ENCODE data around the gene LAMTOR2. TPM values are rescaled to one million over a fixed set of nuclear protein-coding genes. Genes with fewer than 3 reads are reported as not detected.

The LAMTOR2 gene
- total and polyA plus RNA-seq, 9 of the 15 experiments (the other 6 are each of a cell fraction or from before 2014, with no cell fraction given), result 39.0 to 161 (median 74.6) TPM

GRCh38 chr1:156106624-156107488 lies 52.3 kb downstream of the LAMTOR2 start (continued):
- TF ChIP-seq ZNF124 (CRISPR knock-in tag; IDR thresholded peaks at IDR 0.05) (no peak), KLF13 (tag; IDR thresholded peaks at IDR 0.05; ENCODE audit: borderline replicate concordance, low read depth) (no peak), DMBX1 (CRISPR knock-in tag; IDR thresholded peaks at IDR 0.05; ENCODE audit: borderline replicate concordance) (no peak), MEIS2 (IDR thresholded peaks at IDR 0.05; ENCODE audit: partially characterized antibody) (peak; percentile 62), TEAD4 (IDR thresholded peaks at IDR 0.05; ENCODE audit: low read length) (peak; percentile 66), TEAD4 (CRISPR knock-in tag; IDR thresholded peaks at IDR 0.05; ENCODE audit: borderline replicate concordance) (no peak), SRSF7 (optimal IDR thresholded peaks at IDR 0.05; ENCODE audit: low read depth, low read length) (no peak), ZNF77 (CRISPR knock-in tag; IDR thresholded peaks at IDR 0.05) (no peak), ZNF655 (CRISPR knock-in tag; IDR thresholded peaks at IDR 0.05) (no peak), SMARCA5 (IDR thresholded peaks at IDR 0.05) (peak; percentile 76; the same call in 1 of the 2 replicates), PCBP2 (IDR thresholded peaks at IDR 0.05; ENCODE audit: low read depth, low read length, poor library complexity, severe bottlenecking) (peak; percentile 2), NCOA2 (IDR thresholded peaks at IDR 0.05; ENCODE audit: partially characterized antibody in 2 of 2) (no peak), HDGF (IDR thresholded peaks at IDR 0.05) (peak; percentile 31; the same call in 1 of the 2 replicates), LEF1 (IDR thresholded peaks at IDR 0.05) (peak; percentile 52; the same call in 1 of the 2 replicates), JUNB (CRISPR knock-in tag; conservative IDR thresholded peaks at IDR 0.05) (no peak), THAP12 (CRISPR knock-in tag; IDR thresholded peaks at IDR 0.05) (no peak), STAG1 (CRISPR knock-in tag; IDR thresholded peaks at IDR 0.05; ENCODE audit: borderline replicate concordance) (no peak)
- TF ChIP-seq, protein P1, sequence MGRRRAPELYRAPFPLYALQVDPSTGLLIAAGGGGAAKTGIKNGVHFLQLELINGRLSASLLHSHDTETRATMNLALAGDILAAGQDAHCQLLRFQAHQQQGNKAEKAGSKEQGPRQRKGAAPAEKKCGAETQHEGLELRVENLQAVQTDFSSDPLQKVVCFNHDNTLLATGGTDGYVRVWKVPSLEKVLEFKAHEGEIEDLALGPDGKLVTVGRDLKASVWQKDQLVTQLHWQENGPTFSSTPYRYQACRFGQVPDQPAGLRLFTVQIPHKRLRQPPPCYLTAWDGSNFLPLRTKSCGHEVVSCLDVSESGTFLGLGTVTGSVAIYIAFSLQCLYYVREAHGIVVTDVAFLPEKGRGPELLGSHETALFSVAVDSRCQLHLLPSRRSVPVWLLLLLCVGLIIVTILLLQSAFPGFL (CRISPR knock-in tag; IDR thresholded peaks at IDR 0.05), result no peak
